ENCODE results near the gene FAM219A.

FAM219A gene

GRCh38 chr9:34399729-34400128 lies 58.6 kb downstream of the FAM219A start:
- DNase-seq: no peak

GRCh38 chr9:34398875-34399274 lies 59.5 kb downstream of the FAM219A start:
- no peak for DNase-seq

GRCh38 chr9:34396276-34397214 lies 61.8 kb downstream of the FAM219A start:
- DNase-seq: no peak

GRCh38 chr9:34392511-34392910 lies 65.9 kb downstream of the FAM219A start:
- DNase-seq: no peak

- no peak for DNase-seq
Measured at GRCh38 chr9:34387239-34387638, 71.1 kb downstream of the FAM219A start.

GRCh38 chr9:34386656-34387055 lies 71.7 kb downstream of the FAM219A start:
- no peak for DNase-seq

- DNase-seq: no peak
Measured at GRCh38 chr9:34385561-34386230, 72.7 kb downstream of the FAM219A start.

- DNase-seq: no peak
Measured at GRCh38 chr9:34384368-34385165, 73.8 kb downstream of the FAM219A start.

- no peak for DNase-seq
Measured at GRCh38 chr9:34383904-34384303, 74.5 kb downstream of the FAM219A start.

- DNase-seq: no peak
Measured at GRCh38 chr9:34382879-34383278, 75.5 kb downstream of the FAM219A start.

GRCh38 chr9:34382054-34382453 lies 76.3 kb downstream of the FAM219A start:
- DNase-seq: no peak

GRCh38 chr9:34381323-34381722 lies 77.0 kb downstream of the FAM219A start:
- DNase-seq: no peak

GRCh38 chr9:34380511-34381315 lies 77.7 kb downstream of the FAM219A start:
- DNase-seq: peak in 1 of 2 experiments; percentile 66

GRCh38 chr9:34380034-34380510 lies 78.3 kb downstream of the FAM219A start:
- no peak for DNase-seq

- peak; percentile 45 to 78 for DNase-seq
Measured at GRCh38 chr9:34379334-34380033, 78.9 kb downstream of the FAM219A start.

GRCh38 chr9:34378376-34379060 lies 79.9 kb downstream of the FAM219A start:
- DNase-seq: no peak

GRCh38 chr9:34377404-34377746 lies 81.0 kb downstream of the FAM219A start:
- DNase-seq: no peak

GRCh38 chr9:34376596-34377403 lies 81.6 kb downstream of the FAM219A start, which contains the start of gene MYORG:
MYORG (minus strand) TSS chr9:34376898; CDS start chr9:34372943, 3,955 bp downstream.
- DNase-seq: peak; percentile 61 to 96

- DNase-seq: no peak
Measured at GRCh38 chr9:34375901-34376595, 82.3 kb downstream of the FAM219A start.

Measured in NCI-H446 (cell line).